IMR-90 (cell line): ENCODE results near the gene PITRM1.
"Not testable (repeated sequence)": the region's sequence is repeated elsewhere in the genome, so short reads cannot be mapped to it uniquely, and the experiment has no call there.

ENCODE experiments used
- CEBPB ChIP-seq: IDR thresholded peaks from 2 replicates; pipeline ENCODE4 v1.6.1; 2012; ENCODE audit warnings: low read depth, low read length, improper control_type of control experiment
- RCOR1 ChIP-seq: IDR thresholded peaks from 2 replicates; pipeline ENCODE4 v1.6.1; 2012; ENCODE audit warnings: mild to moderate bottlenecking, low read length, improper control_type of control experiment; ENCODE audit not compliant: insufficient replicate concordance
- SMC3 ChIP-seq: fragments of 150-350 bp; IDR thresholded peaks from 2 replicates; pipeline ENCODE4 v1.6.1; 2016; ENCODE audit warnings: low read depth, mild to moderate bottlenecking, antibody characterized with exemption, low read length, moderate library complexity
- TF ChIP-seq, protein P1 (sequence below): conservative IDR thresholded peaks from 2 replicates; pipeline ENCODE4 v1.5.1; 2012; ENCODE audit warnings: mild to moderate bottlenecking, low read depth, low read length, improper control_type of control experiment

DNA sequence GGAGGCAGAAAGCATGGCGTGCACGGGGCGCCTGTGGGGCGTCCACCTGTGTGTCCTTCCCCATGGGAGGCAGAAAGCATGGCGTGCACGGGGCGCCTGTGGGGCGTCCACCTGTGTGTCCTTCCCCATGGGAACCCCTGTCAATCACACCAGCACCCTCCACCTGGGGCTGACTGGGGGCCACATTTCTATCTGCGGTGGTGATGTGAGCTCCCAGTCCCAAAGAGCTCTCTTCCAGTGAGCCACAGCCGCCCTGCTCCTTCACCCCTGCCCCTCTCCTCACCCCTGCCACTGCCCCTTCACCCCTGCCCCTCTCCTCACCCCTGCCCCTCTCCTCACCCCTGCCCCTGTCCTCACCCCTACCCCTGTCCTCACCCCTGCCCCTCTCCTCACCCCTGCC lies 66.3 kb downstream of the PITRM1 start:
- not testable (repeated sequence) for TF ChIP-seq CEBPB, SMC3, RCOR1
- TF ChIP-seq, protein P1, sequence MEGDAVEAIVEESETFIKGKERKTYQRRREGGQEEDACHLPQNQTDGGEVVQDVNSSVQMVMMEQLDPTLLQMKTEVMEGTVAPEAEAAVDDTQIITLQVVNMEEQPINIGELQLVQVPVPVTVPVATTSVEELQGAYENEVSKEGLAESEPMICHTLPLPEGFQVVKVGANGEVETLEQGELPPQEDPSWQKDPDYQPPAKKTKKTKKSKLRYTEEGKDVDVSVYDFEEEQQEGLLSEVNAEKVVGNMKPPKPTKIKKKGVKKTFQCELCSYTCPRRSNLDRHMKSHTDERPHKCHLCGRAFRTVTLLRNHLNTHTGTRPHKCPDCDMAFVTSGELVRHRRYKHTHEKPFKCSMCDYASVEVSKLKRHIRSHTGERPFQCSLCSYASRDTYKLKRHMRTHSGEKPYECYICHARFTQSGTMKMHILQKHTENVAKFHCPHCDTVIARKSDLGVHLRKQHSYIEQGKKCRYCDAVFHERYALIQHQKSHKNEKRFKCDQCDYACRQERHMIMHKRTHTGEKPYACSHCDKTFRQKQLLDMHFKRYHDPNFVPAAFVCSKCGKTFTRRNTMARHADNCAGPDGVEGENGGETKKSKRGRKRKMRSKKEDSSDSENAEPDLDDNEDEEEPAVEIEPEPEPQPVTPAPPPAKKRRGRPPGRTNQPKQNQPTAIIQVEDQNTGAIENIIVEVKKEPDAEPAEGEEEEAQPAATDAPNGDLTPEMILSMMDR, result not testable (repeated sequence)
